ENCODE measurements around the gene HEXIM2. TPM values are rescaled to one million over a fixed set of nuclear protein-coding genes. Genes with fewer than 3 reads are reported as not detected.
"Not testable (repeated sequence)": the region's sequence is repeated elsewhere in the genome, so short reads cannot be mapped to it uniquely, and the experiment has no call there.

Gene HEXIM2
- total RNA-seq, 2 donors from 2014 or later, result 1.5 TPM; not detected in 1

DNA sequence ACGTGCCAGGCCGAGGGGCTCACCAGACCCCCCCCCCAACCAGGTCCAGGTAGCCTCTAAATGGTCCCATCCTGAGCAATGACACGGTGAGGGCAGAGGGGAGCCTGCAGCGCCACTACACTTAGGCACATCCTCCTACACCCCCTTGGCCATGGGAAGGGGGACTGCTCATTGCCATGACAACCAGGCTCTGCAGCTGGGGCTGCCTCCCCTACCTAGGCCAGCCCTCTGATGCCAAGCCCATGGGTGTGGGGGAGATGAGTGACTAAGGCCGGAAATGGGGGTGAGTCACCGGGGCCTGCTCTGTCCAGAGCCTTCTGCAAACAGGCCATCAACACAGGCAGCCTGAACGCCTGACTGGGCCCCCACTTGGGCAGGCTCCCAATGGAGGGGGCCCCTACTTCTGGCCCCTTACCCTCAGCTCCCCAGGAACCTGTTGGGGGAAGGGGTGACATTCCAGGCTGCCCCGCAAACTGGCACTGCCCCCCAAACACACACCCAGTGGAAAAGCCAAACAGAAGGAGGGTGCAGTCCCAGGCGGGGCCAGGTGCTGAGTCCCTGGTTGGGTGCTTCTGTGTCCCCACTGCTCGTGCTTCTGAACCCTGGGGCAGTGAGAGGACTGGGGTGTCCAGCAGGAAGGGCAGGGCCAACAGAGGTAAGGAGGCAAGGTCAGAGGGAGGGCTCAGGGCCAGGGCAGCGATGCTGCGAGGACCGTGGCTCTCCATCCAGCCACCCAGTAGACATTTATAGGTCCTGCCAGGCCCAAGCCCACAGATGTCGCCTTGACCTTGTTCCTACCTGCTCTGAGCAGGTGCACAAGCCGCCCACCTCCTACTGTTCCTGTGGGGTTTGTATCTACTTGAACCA is 37.5 kb upstream of the HEXIM2 start:
- Histone ChIP-seq H3K9me3 (no peaks in the 10 kb centered on the region), H3K27ac (peak overlapping the region; percentile 55 to 87), H3K36me3 (peaks cover 16% of the 10 kb centered on the region), H3K4me3 (peak overlapping the region; percentile 35), H3K4me1 (ENCODE audit: control insufficient read depth in 1 of 2, low read depth in 2 of 2) (peaks cover 40 to 72% of the 10 kb centered on the region in 2 donors), H3K27me3 (replicated peaks; ENCODE audit: insufficient read depth) (no peaks in the 10 kb centered on the region)
- ATAC-seq (ENCODE audit: insufficient number of reproducible peaks, low FRiP score, low read depth) (peak; percentile 42), DNase-seq (ENCODE audit: low spot score) (peak; percentile 69)
- TF ChIP-seq, protein P1, sequence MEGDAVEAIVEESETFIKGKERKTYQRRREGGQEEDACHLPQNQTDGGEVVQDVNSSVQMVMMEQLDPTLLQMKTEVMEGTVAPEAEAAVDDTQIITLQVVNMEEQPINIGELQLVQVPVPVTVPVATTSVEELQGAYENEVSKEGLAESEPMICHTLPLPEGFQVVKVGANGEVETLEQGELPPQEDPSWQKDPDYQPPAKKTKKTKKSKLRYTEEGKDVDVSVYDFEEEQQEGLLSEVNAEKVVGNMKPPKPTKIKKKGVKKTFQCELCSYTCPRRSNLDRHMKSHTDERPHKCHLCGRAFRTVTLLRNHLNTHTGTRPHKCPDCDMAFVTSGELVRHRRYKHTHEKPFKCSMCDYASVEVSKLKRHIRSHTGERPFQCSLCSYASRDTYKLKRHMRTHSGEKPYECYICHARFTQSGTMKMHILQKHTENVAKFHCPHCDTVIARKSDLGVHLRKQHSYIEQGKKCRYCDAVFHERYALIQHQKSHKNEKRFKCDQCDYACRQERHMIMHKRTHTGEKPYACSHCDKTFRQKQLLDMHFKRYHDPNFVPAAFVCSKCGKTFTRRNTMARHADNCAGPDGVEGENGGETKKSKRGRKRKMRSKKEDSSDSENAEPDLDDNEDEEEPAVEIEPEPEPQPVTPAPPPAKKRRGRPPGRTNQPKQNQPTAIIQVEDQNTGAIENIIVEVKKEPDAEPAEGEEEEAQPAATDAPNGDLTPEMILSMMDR (IDR thresholded peaks at IDR 0.05), result no peak

DNA sequence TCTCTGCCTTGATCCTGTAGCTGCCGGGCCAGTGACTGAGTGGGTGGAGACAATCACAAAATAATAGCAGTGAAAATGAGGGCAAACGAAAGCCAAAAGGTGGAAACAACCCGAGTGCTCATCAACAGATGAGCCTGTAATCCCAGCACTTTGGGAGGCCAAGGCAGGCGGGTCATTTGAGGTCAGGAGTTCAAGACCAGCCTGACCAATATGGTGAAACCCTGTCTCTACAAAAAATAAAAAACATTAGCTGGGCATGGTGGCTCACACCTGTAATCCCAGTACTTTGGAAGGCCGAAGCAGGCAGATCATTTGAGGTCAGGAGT is 36.9 kb upstream of the HEXIM2 start:
- not testable (repeated sequence) for H3K27me3 ChIP-seq (replicated peaks; ENCODE audit: insufficient read depth); H3K9me3 ChIP-seq; H3K36me3 ChIP-seq; ATAC-seq (ENCODE audit: insufficient number of reproducible peaks, low FRiP score, low read depth); H3K4me3 ChIP-seq; DNase-seq (ENCODE audit: low spot score)
- H3K27ac ChIP-seq, result peak overlapping the region; percentile 51 to 87
- peaks cover 44 to 78% of the 10 kb centered on the region in 2 donors for H3K4me1 ChIP-seq (ENCODE audit: control insufficient read depth in 1 of 2, low read depth in 2 of 2)

DNA sequence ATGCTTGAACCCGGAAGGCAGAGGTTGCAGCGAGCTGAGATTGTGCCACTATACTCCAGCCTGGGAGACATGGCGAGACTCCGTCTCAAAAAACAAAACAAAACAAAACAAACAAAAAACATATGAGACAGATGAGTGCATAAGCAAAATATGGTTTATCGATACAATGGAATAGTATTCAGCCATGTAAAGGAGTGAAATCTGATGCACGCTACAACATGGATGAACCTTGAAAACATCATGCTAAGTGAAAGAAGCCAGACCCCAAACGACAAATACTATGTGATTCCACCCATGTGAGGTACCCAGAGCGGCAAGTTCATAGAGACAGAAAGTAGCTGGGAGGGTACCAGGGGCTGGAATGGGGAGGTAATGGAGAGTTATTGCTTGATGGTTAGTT is 36.2 kb upstream of the HEXIM2 start:
- TF ChIP-seq, protein P1 (IDR thresholded peaks at IDR 0.05), result no peak
- no peaks in the 10 kb centered on the region for H3K27me3 ChIP-seq (replicated peaks; ENCODE audit: insufficient read depth)
- DNase-seq (ENCODE audit: low spot score), result no peak
- peak overlapping the region; percentile 51 to 87 for H3K27ac ChIP-seq
- H3K36me3 ChIP-seq, result peaks cover 2% of the 10 kb centered on the region
- H3K9me3 ChIP-seq, result no peaks in the 10 kb centered on the region
- H3K4me3 ChIP-seq, result no peak overlapping the region
- peaks cover 47 to 85% of the 10 kb centered on the region in 2 donors for H3K4me1 ChIP-seq (ENCODE audit: control insufficient read depth in 1 of 2, low read depth in 2 of 2)
- no peak for ATAC-seq (ENCODE audit: insufficient number of reproducible peaks, low FRiP score, low read depth)

DNA sequence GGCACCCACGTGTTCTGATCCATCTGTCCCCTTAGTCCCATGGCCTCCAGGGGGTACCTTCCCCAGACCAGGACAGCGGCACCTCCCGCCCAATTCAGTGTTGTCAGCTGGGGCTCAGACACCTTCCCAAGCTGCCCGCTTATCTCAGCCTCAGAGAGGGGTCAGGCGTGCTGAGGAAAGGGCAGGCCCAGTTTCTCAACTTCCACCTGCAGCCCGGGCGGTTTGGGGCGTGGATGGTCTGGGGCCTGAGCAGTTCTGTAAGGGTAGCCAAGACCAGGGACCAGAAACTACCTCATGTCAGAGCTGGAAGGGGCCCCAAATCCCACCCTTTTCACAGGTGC is 34.5 kb upstream of the HEXIM2 start:
- H3K27ac ChIP-seq, result peak overlapping the region; percentile 89 to 99
- H3K9me3 ChIP-seq, result no peaks in the 10 kb centered on the region
- no peaks in the 10 kb centered on the region for H3K27me3 ChIP-seq (replicated peaks; ENCODE audit: insufficient read depth)
- no peaks in the 10 kb centered on the region for H3K36me3 ChIP-seq
- DNase-seq (ENCODE audit: low spot score) (no peak), ATAC-seq (ENCODE audit: insufficient number of reproducible peaks, low FRiP score, low read depth) (no peak)
- peak overlapping the region; percentile 47 for H3K4me3 ChIP-seq
- TF ChIP-seq, protein P1 (IDR thresholded peaks at IDR 0.05), result no peak
- H3K4me1 ChIP-seq (ENCODE audit: control insufficient read depth in 1 of 2, low read depth in 2 of 2), result peaks cover 45 to 89% of the 10 kb centered on the region in 2 donors

DNA sequence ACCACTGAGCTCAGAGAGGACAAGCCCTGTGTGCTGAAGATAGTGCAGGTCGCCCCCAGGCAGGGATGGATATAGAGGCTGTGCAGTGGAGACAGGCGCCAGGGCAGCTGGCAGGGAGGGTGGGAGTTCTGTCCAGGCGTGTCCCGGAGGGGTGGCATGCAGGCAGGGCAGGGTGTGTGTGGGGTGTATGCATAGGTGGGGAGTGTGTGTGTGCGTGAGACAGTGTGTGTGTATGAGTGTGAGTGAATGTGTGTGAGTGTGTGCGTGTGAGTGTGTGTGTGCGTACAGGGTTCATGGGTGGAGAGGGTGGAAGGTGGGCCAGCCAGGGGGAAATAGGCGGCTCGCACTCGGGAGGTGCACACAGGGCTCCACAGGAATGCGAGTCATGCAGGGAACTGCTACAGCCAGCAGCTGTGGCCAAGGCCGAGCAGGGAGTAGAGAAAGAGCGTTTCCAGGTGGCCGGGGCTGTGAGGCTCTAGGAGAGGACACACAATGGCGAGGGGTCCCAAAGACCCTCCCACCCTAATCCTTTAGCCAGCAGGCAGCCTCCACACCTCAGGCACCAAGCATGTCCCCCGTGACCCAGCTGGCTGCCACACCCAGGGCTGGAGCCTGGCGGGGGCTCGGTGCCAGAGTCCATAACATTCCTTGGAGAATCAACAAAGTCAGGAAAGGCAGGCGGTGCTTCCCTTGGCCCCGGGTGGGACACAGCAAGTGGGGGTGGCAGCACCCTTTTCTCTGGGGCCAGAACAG is 34.0 kb upstream of the HEXIM2 start:
- H3K4me1 ChIP-seq (ENCODE audit: control insufficient read depth in 1 of 2, low read depth in 2 of 2), result peaks cover 39 to 84% of the 10 kb centered on the region in 2 donors
- DNase-seq (ENCODE audit: low spot score) (no peak), ATAC-seq (ENCODE audit: insufficient number of reproducible peaks, low FRiP score, low read depth) (no peak)

More for the DNA sequence above, 34.0 kb upstream of the HEXIM2 start:
- no peaks in the 10 kb centered on the region for H3K36me3 ChIP-seq
- no peaks in the 10 kb centered on the region for H3K27me3 ChIP-seq (replicated peaks; ENCODE audit: insufficient read depth)
- H3K9me3 ChIP-seq, result no peaks in the 10 kb centered on the region
- H3K27ac ChIP-seq, result peak overlapping the region; percentile 89 to 99
- TF ChIP-seq, protein P1 (IDR thresholded peaks at IDR 0.05), result no peak
- H3K4me3 ChIP-seq, result peak overlapping the region; percentile 47
